Measurements from ENCODE around the gene DNAJB6.

DNA sequence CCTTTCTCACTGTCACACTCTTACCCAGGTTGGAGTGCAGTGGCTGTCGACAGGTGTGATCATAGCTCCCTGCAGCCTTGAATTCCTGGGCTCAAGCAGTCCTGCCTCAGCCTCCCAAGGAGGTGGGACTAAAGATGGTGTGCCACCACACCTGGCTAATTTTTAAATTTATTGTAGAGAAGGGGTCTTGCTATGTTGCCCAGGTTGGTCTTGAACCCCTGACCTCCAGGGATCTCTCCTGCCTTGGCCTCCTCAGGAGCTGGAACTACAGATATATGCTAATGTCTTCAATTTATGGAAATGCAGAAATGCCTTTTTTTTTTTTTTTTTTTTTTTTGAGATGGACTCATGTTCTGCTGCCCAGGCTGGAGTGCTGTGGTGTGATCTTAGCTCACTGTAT lies 42.7 kb downstream of the DNAJB6 start:
- no peak for TF ChIP-seq POLR2AphosphoS5 (IDR thresholded peaks at IDR 0.05; ENCODE audit: insufficient read depth, low read depth, low read length)
- no peak for TF ChIP-seq CTCF (IDR thresholded peaks at IDR 0.05; ENCODE audit: extremely low read depth in 1 of 2, insufficient read depth in 1 of 2, low read depth in 1 of 2, low read length in 2 of 2)
